GM12875 (cell line): ENCODE data around the gene SLC6A3.

Experiments
- H3K4me3 ChIP-seq: one replicate; pipeline ENCODE4 v1.5.1; 2011; ENCODE audit warnings: low read depth, low read length, control low read depth
- TF ChIP-seq, protein P1 (sequence below): IDR thresholded peaks from 2 replicates; pipeline ENCODE4 v1.5.1; 2011; ENCODE audit warnings: low read depth, mild to moderate bottlenecking, control low read depth, inconsistent platforms, low read length, moderate library complexity, borderline replicate concordance; ENCODE audit not compliant: insufficient read depth

Gene SLC6A3

DNA sequence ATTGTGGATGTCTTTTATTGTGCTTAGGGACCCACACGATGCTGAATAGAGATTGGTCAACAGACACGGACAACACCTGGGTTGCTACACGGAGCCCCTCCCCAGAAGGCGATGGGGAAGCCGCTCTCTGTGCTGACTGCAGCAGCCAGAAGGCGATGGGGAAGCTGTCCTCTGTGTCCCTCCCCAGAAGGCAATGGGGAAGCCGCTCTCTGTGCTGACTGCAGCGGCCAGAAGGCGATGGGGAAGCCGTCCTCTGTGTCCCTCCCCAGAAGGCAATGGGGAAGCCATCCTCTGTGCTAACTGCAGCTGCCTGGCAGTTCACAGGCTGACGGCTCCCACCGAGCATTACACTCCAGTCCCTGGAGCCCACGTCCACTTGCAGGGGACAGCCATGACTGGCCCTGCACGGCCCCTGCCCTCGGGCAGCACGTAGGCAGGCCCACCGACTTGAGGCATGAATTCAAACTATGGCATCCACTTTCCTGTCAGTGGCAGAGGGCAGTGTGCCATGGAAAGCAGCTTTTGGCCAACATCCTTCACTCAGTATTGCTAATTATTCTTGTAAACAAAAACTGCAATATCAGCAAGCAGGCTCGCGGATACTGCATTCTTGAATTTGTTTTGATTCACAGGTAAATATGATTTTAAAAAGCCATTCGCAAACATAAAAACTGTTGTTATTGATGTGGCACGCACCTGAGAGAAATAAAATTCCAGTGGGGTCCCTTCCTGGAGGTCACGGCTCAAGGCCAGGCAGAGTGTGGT is 52.3 kb downstream of the SLC6A3 start:
- TF ChIP-seq, protein P1, sequence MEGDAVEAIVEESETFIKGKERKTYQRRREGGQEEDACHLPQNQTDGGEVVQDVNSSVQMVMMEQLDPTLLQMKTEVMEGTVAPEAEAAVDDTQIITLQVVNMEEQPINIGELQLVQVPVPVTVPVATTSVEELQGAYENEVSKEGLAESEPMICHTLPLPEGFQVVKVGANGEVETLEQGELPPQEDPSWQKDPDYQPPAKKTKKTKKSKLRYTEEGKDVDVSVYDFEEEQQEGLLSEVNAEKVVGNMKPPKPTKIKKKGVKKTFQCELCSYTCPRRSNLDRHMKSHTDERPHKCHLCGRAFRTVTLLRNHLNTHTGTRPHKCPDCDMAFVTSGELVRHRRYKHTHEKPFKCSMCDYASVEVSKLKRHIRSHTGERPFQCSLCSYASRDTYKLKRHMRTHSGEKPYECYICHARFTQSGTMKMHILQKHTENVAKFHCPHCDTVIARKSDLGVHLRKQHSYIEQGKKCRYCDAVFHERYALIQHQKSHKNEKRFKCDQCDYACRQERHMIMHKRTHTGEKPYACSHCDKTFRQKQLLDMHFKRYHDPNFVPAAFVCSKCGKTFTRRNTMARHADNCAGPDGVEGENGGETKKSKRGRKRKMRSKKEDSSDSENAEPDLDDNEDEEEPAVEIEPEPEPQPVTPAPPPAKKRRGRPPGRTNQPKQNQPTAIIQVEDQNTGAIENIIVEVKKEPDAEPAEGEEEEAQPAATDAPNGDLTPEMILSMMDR = no peak
- no peak overlapping the region for H3K4me3 ChIP-seq

DNA sequence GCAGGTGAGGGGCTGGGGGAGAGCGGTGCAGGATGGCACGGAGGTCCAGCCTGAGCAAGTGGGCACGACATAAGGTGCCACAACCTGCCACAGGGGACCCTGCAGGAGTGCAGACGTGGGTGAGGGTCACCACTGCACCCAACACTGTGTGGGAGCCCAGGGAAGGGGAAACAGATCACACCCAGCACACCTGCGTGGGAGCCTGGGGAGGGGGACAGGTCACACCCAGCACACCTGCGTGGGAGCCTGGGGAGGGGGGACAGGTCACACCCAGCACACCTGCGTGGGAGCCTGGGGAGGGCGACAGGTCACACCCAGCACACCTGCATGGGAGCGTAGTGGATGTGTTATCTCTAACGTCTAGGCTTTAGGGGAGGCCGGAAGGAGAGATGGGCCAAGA is 53.0 kb downstream of the SLC6A3 start:
- no peak overlapping the region for H3K4me3 ChIP-seq

DNA sequence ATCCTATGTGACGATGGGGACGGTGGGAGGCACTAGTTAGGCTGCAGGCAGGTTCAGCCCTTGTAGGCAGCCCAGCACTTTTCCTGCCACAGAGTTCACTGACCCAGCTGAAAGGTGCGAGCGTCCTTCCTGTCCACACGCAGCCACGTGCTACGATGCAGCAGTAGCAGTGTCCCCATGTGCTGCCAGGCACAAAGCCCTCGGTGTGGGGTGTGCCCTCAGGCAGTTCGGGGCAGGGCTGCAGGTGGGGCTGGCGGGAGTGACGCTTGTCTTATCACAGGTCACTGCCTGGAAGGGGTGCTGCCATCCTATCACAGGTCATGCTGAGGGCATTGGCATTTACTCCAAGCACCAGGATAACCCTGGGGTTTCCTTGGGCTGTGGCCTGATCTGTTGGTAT is 53.5 kb downstream of the SLC6A3 start:
- TF ChIP-seq, protein P1 = no peak
- H3K4me3 ChIP-seq = no peak overlapping the region

More for the DNA sequence above, 53.0 kb downstream of the SLC6A3 start:
- TF ChIP-seq, protein P1 = no peak

DNA sequence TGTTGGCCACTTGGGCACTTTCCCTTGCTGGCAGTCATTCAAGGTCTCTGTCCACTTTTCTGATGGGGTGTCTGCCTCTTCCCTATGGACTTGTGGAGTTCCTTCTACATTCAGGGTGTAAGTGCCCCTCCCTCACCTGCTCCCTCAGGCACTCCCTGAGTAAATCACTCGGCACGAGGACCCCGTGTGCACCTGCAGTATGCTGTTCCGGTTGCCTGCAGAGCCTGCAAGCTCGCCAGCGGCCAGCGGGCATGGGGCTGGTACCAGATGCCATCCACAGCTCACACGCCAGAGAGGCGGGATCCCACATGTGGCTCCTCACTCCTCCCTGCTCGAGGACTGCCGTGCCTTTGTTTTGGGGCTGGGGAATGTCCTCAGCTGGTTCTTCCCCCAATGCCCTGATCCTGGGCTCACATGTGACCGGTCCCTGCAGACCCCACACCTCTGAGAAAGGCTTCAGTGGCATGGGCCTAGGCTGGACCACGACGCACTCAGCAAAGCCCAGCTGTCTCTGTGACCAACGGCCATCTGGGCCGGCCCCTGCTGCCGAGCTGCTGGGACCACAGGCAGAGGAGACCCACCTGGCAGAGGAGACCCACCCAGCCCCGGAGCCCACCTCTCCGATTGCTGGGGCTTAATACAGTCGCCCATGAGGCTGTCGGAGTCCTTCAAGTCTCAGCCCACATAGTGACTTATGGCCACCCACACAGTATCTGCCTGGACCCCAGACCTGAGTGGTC is 54.2 kb downstream of the SLC6A3 start:
- H3K4me3 ChIP-seq = no peak overlapping the region
- TF ChIP-seq, protein P1 = no peak

DNA sequence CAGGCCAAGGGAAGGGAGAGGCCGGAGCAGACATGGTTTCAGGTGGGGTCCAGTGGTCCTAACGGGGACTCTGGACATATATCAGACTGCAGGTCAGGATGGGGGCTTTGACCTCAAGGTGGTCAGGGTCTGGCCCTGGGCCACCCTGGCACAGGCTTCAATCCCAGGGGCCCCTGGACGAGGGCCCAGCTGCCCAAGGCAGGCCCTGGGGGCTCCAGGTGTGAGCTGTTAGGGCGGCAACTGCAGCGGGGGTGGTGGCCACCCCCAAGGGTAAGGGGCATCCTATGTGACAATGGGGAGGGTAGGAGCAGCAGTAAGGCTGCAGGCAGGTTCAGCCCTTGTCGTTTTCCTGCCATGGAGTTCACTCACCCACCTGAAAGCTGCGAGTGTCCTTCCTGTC is 54.9 kb downstream of the SLC6A3 start:
- H3K4me3 ChIP-seq = no peak overlapping the region
- TF ChIP-seq, protein P1 = no peak

DNA sequence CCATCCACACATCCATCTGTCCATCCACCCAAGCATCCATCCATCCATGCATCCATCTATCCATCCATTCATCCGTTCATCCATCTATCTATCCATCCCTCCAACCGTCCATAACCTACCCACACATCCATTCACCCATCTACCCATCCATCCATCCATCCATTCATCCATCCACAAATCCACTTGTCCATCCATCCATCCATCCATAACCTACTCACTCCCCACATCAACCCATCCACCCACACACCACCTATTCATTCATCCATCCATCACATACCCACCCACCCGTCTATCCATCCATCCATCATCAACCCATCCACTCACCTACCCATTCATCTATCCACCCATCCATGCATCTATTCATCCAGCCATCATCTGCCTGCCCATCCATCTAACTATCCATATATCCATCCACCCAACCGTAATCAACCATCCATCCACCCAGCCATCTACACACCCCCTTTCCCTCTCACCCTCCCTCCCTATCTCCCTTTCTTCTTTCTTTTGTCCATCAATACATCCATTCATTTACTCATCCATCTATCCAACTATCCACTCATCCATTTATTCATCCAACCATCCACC is 56.8 kb downstream of the SLC6A3 start:
- TF ChIP-seq, protein P1 = no peak
- H3K4me3 ChIP-seq = no peak overlapping the region
